Caco-2 (cell line): ENCODE results near the gene PUDP. TPM values are rescaled to one million over a fixed set of nuclear protein-coding genes. Genes with fewer than 3 reads are reported as not detected.

Experiments used
- BruUV-seq: library from RNA; stranded (reverse); fragments of 400-500 nt; replicated peaks from 2 replicates; lab custom pipeline; 2021; lab: Mats Ljungman, UMichigan
- CTCF ChIA-PET: fragments of 300-600 bp; sonication (Branson Sonifier 250); formaldehyde crosslinking; loops from one replicate; lab custom pipeline; 2022; ENCODE audit warnings: antibody characterized with exemption; lab: Charles Lee
- POLR2A ChIA-PET: fragments of 300-600 bp; sonication (Branson Sonifier 250); formaldehyde crosslinking; loops from one replicate; lab custom pipeline; 2022; ENCODE audit warnings: antibody characterized with exemption; lab: Charles Lee
- DNase-seq, 2 experiments: peaks; one replicate each; pipeline versions ENCODE4 v3.0.0 to v3.0.0-alpha.2; 2020 to 2022
- H3K27me3 ChIP-seq: replicated peaks from 2 replicates; pipeline ENCODE4 v1.6.0; 2011; ENCODE audit warnings: low read length; ENCODE audit not compliant: control insufficient read depth, insufficient read depth
- H3K36me3 ChIP-seq: 2 replicates; pipeline ENCODE4 v1.5.1; 2011; ENCODE audit warnings: low read length; ENCODE audit not compliant: control insufficient read depth, insufficient read depth
- H3K4me1 ChIP-seq: fragments of 250-450 bp; sonication (Bioruptor Pico); 2 replicates; pipeline ENCODE4 v1.5.1; 2020; ENCODE audit warnings: mild to moderate bottlenecking
- H3K4me3 ChIP-seq: 2 replicates; pipeline ENCODE4 v1.5.1; 2011; ENCODE audit warnings: low read depth, mild to moderate bottlenecking, control low read depth, low read length
- H3K9me3 ChIP-seq: fragments of 250-450 bp; sonication (Bioruptor Pico); 2 replicates; pipeline ENCODE4 v1.5.1; 2020; ENCODE audit warnings: mild to moderate bottlenecking, moderate library complexity
- H3K27ac Mint-ChIP-seq: one replicate; pipeline ENCODE4 v1.8.0; 2022; ENCODE audit warnings: mixed read lengths; ENCODE audit not compliant: unreplicated experiment
- H3K27me3 Mint-ChIP-seq: one replicate; pipeline ENCODE4 v1.8.0; 2022; ENCODE audit warnings: mixed read lengths; ENCODE audit not compliant: insufficient read depth, unreplicated experiment
- H3K36me3 Mint-ChIP-seq: one replicate; pipeline ENCODE4 v1.8.0; 2022; ENCODE audit warnings: mild to moderate bottlenecking, mixed read lengths; ENCODE audit not compliant: insufficient read depth, unreplicated experiment
- H3K4me1 Mint-ChIP-seq: one replicate; pipeline ENCODE4 v1.8.0; 2022; ENCODE audit warnings: low read depth, mixed read lengths; ENCODE audit not compliant: unreplicated experiment
- H3K4me3 Mint-ChIP-seq: one replicate; pipeline ENCODE4 v1.8.0; 2022; ENCODE audit warnings: mild to moderate bottlenecking, moderate library complexity, mixed read lengths; ENCODE audit not compliant: unreplicated experiment
- H3K9me3 Mint-ChIP-seq: one replicate; pipeline ENCODE4 v1.8.0; 2022; ENCODE audit warnings: mixed read lengths; ENCODE audit not compliant: unreplicated experiment
- CTCF ChIP-seq, 2 experiments: fragments of 200-600 bp in 1 of 2; IDR thresholded peaks; 1 replicate in 1 of 2; 2 replicates in 1 of 2; pipeline versions ENCODE4 v1.5.1 to v1.8.0; 2011 to 2022; ENCODE audit warnings: antibody characterized with exemption in 1 of 2, control low read depth in 1 of 2, inconsistent platforms in 1 of 2, low read depth in 1 of 2, low read length in 1 of 2, mild to moderate bottlenecking in 1 of 2, moderate library complexity in 1 of 2; ENCODE audit not compliant: insufficient read depth in 1 of 2, severe bottlenecking in 1 of 2, unreplicated experiment in 1 of 2
- intact Hi-C: fragments of 100-400 bp; cut with micrococcal nuclease; formaldehyde crosslinking; loops from one replicate; pipeline ENCODE4 v1.10.0; 2022; ENCODE audit not compliant: unreplicated experiment
- total RNA-seq: library from RNA; stranded (reverse); gene quantifications from 2 replicates; pipeline ENCODE4 v1.2.3, GENCODE V29; 2022

Gene PUDP
- total RNA-seq, 1 experiment from 2014 or later, result 57.5 TPM

GRCh38 chrX:7091923-7092322, 56.0 kb downstream of the PUDP start:
- H3K4me1 ChIP-seq, result peaks cover 34% of the 10 kb centered on the region
- no peaks in the 10 kb centered on the region for H3K27me3 ChIP-seq
- Mint-ChIP-seq H3K36me3 (no peaks in the 10 kb centered on the region), H3K27ac (peak overlapping the region; percentile 32), H3K4me3 (no peak overlapping the region), H3K9me3 (no peaks in the 10 kb centered on the region), H3K4me1 (peaks cover 22% of the 10 kb centered on the region), H3K27me3 (no peaks in the 10 kb centered on the region)
- no peaks in the 10 kb centered on the region for H3K36me3 ChIP-seq
- no TSS peak for BruUV-seq
- no peaks in the 10 kb centered on the region for H3K9me3 ChIP-seq
- intact Hi-C loops, result loop anchor here (1.0 to 2.0 kb wide), 2 partner anchors 127 to 719 kb away; no protein-coding TSS in a partner anchor
- POLR2A ChIA-PET, result no interaction called here
- CTCF ChIA-PET, result no interaction called here
- H3K4me3 ChIP-seq, result no peak overlapping the region
- TF ChIP-seq CTCF (IDR thresholded peaks at IDR 0.05; ENCODE audit: insufficient read depth in 1 of 2, low read depth in 1 of 2, low read length in 1 of 2, severe bottlenecking in 1 of 2, unreplicated experiment in 1 of 2), result no peak
- DNase-seq, result no peak

GRCh38 chrX:7090641-7091040, 57.3 kb downstream of the PUDP start:
- ChIA-PET POLR2A (no interaction called here), CTCF (no interaction called here)
- no peaks in the 10 kb centered on the region for H3K36me3 Mint-ChIP-seq
- H3K4me1 ChIP-seq, result peaks cover 34% of the 10 kb centered on the region
- no peaks in the 10 kb centered on the region for H3K27me3 Mint-ChIP-seq
- H3K9me3 Mint-ChIP-seq, result no peaks in the 10 kb centered on the region
- H3K9me3 ChIP-seq, result no peaks in the 10 kb centered on the region
- H3K4me1 Mint-ChIP-seq, result peaks cover 22% of the 10 kb centered on the region
- no peak overlapping the region for H3K4me3 ChIP-seq
- no peaks in the 10 kb centered on the region for H3K27me3 ChIP-seq
- no TSS peak for BruUV-seq
- intact Hi-C loops, result loop anchor here (1.0 to 2.0 kb wide), 5 partner anchors 30 to 717 kb away; no protein-coding TSS in a partner anchor
- peak overlapping the region; percentile 30 for H3K4me3 Mint-ChIP-seq
- no peaks in the 10 kb centered on the region for H3K36me3 ChIP-seq
- DNase-seq, result peak; percentile 68 to 77
- no peak for TF ChIP-seq CTCF (IDR thresholded peaks at IDR 0.05; ENCODE audit: insufficient read depth in 1 of 2, low read depth in 1 of 2, low read length in 1 of 2, severe bottlenecking in 1 of 2, unreplicated experiment in 1 of 2)
- H3K27ac Mint-ChIP-seq, result peak overlapping the region; percentile 85

- Mint-ChIP-seq H3K4me3 (no peak overlapping the region), H3K4me1 (peaks cover 22% of the 10 kb centered on the region), H3K27ac (peak overlapping the region; percentile 79), H3K9me3 (no peaks in the 10 kb centered on the region), H3K36me3 (peaks cover 1% of the 10 kb centered on the region), H3K27me3 (no peaks in the 10 kb centered on the region)
- DNase-seq, result peak; percentile 40 to 67
- no peaks in the 10 kb centered on the region for H3K9me3 ChIP-seq
- no TSS peak for BruUV-seq
- H3K36me3 ChIP-seq, result no peaks in the 10 kb centered on the region
- H3K27me3 ChIP-seq, result no peaks in the 10 kb centered on the region
- POLR2A ChIA-PET, result no interaction called here
- intact Hi-C loops, result loop anchor here (5.0 kb wide), 2 partner anchors 157 to 1067 kb away; no protein-coding TSS in a partner anchor
- peaks cover 34% of the 10 kb centered on the region for H3K4me1 ChIP-seq
- no peak overlapping the region for H3K4me3 ChIP-seq
- CTCF ChIA-PET, result no interaction called here
- TF ChIP-seq CTCF (IDR thresholded peaks at IDR 0.05; ENCODE audit: insufficient read depth in 1 of 2, low read depth in 1 of 2, low read length in 1 of 2, severe bottlenecking in 1 of 2, unreplicated experiment in 1 of 2), result peak; percentile 46 to 63
Measured at GRCh38 chrX:7088968-7089615, 58.9 kb downstream of the PUDP start.
